GM12865 (cell line): Measurements from ENCODE around the gene GPR32.

ENCODE experiments used
- DNase-seq: peaks from one replicate; pipeline ENCODE4 v3.0.0; 2010; ENCODE audit warnings: low read depth
- H3K4me3 ChIP-seq: 2 replicates; pipeline ENCODE4 v1.5.1; 2011; ENCODE audit warnings: mild to moderate bottlenecking, low read depth, low read length, control low read depth
- TF ChIP-seq, protein P1 (sequence below): IDR thresholded peaks from 2 replicates; pipeline ENCODE4 v1.5.1; 2011; ENCODE audit warnings: low read length, control low read depth, low read depth, inconsistent platforms; ENCODE audit not compliant: insufficient read depth; ENCODE audit errors: missing control alignments

The GPR32 gene

DNA sequence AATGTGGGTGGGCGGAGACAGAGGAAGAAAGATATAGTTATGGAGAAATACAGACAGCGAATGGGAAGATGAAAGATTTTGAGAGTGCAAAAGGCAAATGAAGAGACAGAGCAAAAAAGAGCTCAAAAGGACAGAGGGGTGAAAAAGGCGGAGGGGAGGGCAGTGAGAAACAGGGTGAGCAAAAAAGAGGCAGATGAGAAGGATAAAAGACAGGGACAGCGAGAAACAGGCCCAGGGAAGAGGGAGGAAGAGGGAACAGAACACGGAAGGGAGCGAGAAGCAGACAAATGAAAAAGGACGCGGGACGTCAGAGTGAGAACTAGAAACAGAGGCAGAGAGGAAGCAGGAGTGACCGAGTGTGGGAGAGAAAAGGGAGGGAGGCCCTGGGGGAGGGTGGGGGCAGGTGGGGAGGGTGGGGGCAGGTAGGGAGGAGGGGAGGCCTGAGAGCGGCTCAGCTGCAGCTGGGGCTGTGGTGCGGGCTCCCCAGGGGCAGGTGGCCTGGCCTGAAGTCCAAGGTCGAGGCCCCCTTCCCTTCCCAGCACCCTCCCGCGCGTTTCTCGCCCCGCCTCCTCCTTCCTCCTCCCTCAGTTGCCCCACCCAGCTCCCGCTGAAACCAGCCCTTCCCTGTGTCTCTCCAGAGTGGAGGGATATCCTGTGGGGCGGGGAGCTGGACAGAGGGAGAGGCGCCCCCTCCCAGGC lies 50.4 kb downstream of the GPR32 start:
- H3K4me3 ChIP-seq: peak overlapping the region; percentile 59
- peak; percentile 60 for DNase-seq
- TF ChIP-seq, protein P1, sequence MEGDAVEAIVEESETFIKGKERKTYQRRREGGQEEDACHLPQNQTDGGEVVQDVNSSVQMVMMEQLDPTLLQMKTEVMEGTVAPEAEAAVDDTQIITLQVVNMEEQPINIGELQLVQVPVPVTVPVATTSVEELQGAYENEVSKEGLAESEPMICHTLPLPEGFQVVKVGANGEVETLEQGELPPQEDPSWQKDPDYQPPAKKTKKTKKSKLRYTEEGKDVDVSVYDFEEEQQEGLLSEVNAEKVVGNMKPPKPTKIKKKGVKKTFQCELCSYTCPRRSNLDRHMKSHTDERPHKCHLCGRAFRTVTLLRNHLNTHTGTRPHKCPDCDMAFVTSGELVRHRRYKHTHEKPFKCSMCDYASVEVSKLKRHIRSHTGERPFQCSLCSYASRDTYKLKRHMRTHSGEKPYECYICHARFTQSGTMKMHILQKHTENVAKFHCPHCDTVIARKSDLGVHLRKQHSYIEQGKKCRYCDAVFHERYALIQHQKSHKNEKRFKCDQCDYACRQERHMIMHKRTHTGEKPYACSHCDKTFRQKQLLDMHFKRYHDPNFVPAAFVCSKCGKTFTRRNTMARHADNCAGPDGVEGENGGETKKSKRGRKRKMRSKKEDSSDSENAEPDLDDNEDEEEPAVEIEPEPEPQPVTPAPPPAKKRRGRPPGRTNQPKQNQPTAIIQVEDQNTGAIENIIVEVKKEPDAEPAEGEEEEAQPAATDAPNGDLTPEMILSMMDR: no peak

DNA sequence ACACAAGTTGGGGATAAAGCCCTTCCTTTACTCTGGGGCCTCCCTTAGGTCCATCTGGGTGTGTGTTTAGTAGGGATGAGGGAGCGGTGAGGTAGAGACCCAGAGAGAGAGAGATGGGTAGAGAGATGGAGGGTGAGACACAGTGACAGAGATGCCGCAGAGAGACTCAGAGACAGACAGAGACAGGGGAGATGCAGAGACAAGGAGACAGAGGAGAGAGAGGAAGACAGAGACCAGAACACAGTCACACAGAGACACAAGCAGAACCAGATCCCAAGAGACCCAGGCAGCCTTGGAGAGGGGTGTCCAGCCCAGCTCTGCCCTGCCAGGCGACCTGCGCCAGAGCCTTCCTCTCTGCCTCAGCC lies 51.0 kb downstream of the GPR32 start:
- no peak for DNase-seq
- H3K4me3 ChIP-seq: no peak overlapping the region
- TF ChIP-seq, protein P1: no peak
